Measurements from ENCODE around the gene PKN2.

GRCh38 chr1:88695781-88696180 is 11.7 kb downstream of the PKN2 start:
- TF ChIP-seq POLR2AphosphoS5 (IDR thresholded peaks at IDR 0.05) (no peak), CTCF (IDR thresholded peaks at IDR 0.05) (no peak)

Measured in transverse colon (tissue), 4 donors.